ENCODE measurements around the gene LARP4B.

DNA sequence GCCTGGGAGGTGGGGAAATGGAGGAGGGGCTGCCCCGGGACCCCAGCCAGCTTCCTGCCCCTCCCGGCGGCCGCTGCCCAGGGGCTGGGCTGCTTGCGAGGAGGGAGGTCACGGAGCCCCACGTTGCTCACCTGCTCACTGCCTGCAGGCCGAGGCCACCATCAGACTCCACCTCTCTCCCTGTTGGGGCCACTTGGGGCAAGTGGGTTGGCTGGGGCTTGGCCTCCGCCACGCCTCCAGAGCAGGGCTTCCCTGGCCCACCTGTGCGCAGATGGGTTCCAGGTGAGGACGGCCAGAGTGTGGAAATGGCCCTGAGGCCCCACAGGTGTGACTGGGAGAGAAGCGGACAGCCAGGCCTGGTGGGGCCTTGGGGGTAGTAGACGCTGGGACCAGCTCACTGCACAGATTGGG, 159.3 kb downstream of the LARP4B start:
- TF ChIP-seq, protein P1, sequence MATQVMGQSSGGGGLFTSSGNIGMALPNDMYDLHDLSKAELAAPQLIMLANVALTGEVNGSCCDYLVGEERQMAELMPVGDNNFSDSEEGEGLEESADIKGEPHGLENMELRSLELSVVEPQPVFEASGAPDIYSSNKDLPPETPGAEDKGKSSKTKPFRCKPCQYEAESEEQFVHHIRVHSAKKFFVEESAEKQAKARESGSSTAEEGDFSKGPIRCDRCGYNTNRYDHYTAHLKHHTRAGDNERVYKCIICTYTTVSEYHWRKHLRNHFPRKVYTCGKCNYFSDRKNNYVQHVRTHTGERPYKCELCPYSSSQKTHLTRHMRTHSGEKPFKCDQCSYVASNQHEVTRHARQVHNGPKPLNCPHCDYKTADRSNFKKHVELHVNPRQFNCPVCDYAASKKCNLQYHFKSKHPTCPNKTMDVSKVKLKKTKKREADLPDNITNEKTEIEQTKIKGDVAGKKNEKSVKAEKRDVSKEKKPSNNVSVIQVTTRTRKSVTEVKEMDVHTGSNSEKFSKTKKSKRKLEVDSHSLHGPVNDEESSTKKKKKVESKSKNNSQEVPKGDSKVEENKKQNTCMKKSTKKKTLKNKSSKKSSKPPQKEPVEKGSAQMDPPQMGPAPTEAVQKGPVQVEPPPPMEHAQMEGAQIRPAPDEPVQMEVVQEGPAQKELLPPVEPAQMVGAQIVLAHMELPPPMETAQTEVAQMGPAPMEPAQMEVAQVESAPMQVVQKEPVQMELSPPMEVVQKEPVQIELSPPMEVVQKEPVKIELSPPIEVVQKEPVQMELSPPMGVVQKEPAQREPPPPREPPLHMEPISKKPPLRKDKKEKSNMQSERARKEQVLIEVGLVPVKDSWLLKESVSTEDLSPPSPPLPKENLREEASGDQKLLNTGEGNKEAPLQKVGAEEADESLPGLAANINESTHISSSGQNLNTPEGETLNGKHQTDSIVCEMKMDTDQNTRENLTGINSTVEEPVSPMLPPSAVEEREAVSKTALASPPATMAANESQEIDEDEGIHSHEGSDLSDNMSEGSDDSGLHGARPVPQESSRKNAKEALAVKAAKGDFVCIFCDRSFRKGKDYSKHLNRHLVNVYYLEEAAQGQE (IDR thresholded peaks at IDR 0.05; ENCODE audit: borderline replicate concordance): no peak
- TF ChIP-seq POLR2AphosphoS5 (IDR thresholded peaks at IDR 0.05) (no peak), RAD21 (conservative IDR thresholded peaks at IDR 0.05) (no peak), TAF1 (IDR thresholded peaks at IDR 0.05; ENCODE audit: low read depth) (no peak), EP300 (conservative IDR thresholded peaks at IDR 0.05; ENCODE audit: poor library complexity, severe bottlenecking) (no peak), SMC3 (conservative IDR thresholded peaks at IDR 0.05; ENCODE audit: poor library complexity) (no peak), EZH2 (IDR thresholded peaks at IDR 0.05; ENCODE audit: borderline replicate concordance, insufficient read depth, low read length, poor library complexity, severe bottlenecking) (no peak), MXI1 (conservative IDR thresholded peaks at IDR 0.05; ENCODE audit: poor library complexity, severe bottlenecking) (no peak)
- TF ChIP-seq, protein P2, sequence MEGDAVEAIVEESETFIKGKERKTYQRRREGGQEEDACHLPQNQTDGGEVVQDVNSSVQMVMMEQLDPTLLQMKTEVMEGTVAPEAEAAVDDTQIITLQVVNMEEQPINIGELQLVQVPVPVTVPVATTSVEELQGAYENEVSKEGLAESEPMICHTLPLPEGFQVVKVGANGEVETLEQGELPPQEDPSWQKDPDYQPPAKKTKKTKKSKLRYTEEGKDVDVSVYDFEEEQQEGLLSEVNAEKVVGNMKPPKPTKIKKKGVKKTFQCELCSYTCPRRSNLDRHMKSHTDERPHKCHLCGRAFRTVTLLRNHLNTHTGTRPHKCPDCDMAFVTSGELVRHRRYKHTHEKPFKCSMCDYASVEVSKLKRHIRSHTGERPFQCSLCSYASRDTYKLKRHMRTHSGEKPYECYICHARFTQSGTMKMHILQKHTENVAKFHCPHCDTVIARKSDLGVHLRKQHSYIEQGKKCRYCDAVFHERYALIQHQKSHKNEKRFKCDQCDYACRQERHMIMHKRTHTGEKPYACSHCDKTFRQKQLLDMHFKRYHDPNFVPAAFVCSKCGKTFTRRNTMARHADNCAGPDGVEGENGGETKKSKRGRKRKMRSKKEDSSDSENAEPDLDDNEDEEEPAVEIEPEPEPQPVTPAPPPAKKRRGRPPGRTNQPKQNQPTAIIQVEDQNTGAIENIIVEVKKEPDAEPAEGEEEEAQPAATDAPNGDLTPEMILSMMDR (IDR thresholded peaks at IDR 0.05; ENCODE audit: poor library complexity, severe bottlenecking): no peak
